CD4-positive, CD25-positive, alpha-beta regulatory T cell (primary cell): ENCODE data around the gene AZU1. TPM values are rescaled to one million over a fixed set of nuclear protein-coding genes. Genes with fewer than 3 reads are reported as not detected.

Source experiments
- ATAC-seq, 2 donors: fragments of 150-1000 bp; cut with Tn5 transposase; one replicate each; pipeline ENCODE4 v1.10.0; 2021; ENCODE audit warnings: low read depth in 2 of 2, moderate number of reproducible peaks in 2 of 2, moderate library complexity in 1 of 2
- DNase-seq, 3 donors: peaks; one replicate each; pipeline versions ENCODE4 v3.0.0 to v3.0.0-alpha.2; 2012 to 2022; ENCODE audit warnings: mixed read lengths in 1 of 3
- H3K27ac ChIP-seq: one replicate; pipeline ENCODE4 v1.7.0; 2013; ENCODE audit warnings: mild to moderate bottlenecking, low read length; ENCODE audit not compliant: insufficient read depth, poor library complexity, severe bottlenecking
- H3K27me3 ChIP-seq: one replicate; pipeline ENCODE4 v1.7.0; 2013; ENCODE audit warnings: low read length; ENCODE audit not compliant: control insufficient read depth, insufficient read depth
- H3K36me3 ChIP-seq: one replicate; pipeline ENCODE4 v1.7.0; 2013; ENCODE audit warnings: mild to moderate bottlenecking, low read length, moderate library complexity; ENCODE audit not compliant: control insufficient read depth, insufficient read depth
- H3K4me1 ChIP-seq: 2 replicates; pipeline ENCODE4 v1.7.0; 2013; ENCODE audit warnings: mild to moderate bottlenecking, low read length; ENCODE audit not compliant: insufficient read depth, control insufficient read depth, poor library complexity, severe bottlenecking
- H3K4me3 ChIP-seq: one replicate; pipeline ENCODE4 v1.7.0; 2013; ENCODE audit warnings: low read depth, mild to moderate bottlenecking, low read length, moderate library complexity
- H3K9me3 ChIP-seq, 2 experiments: 1 replicate in 1 of 2; 2 replicates in 1 of 2; pipeline ENCODE4 v1.7.0; 2013; ENCODE audit warnings: low read length in 2 of 2, mild to moderate bottlenecking in 1 of 2, moderate library complexity in 1 of 2; ENCODE audit not compliant: control insufficient read depth in 2 of 2
- H3K27ac Mint-ChIP-seq, 3 donors: one replicate each; pipeline ENCODE4 v1.8.0; 2020 to 2022; ENCODE audit warnings: mild to moderate bottlenecking in 3 of 3, mixed read lengths in 3 of 3, moderate library complexity in 2 of 3
- H3K27me3 Mint-ChIP-seq: one replicate; pipeline ENCODE4 v1.8.0; 2022; ENCODE audit warnings: mild to moderate bottlenecking, mixed read lengths
- H3K36me3 Mint-ChIP-seq: one replicate; pipeline ENCODE4 v1.8.0; 2020; ENCODE audit warnings: mixed read lengths
- H3K4me1 Mint-ChIP-seq, 4 donors: one replicate each; pipeline ENCODE4 v1.8.0; 2020 to 2022; ENCODE audit warnings: mixed read lengths in 4 of 4, mild to moderate bottlenecking in 1 of 4
- H3K4me3 Mint-ChIP-seq, 4 donors: one replicate each; pipeline ENCODE4 v1.8.0; 2020 to 2022; ENCODE audit warnings: mild to moderate bottlenecking in 4 of 4, mixed read lengths in 4 of 4, moderate library complexity in 3 of 4
- H3K9me3 Mint-ChIP-seq, 7 donors: one replicate each; pipeline ENCODE4 v1.8.0; 2020 to 2022; ENCODE audit warnings: mixed read lengths in 7 of 7, mild to moderate bottlenecking in 3 of 7, moderate library complexity in 2 of 7
- polyA plus RNA-seq, 4 donors: library from polyadenylated mRNA; unstranded; fragments of 300-500 nt; fragmentation: Illumina TruSeq; gene quantifications; one replicate each; pipeline ENCODE4 v1.2.3, GENCODE V29; 2021
- total RNA-seq: library from RNA; stranded (reverse); gene quantifications from one replicate; pipeline ENCODE4 v1.2.3, GENCODE V29; 2022

AZU1 gene
- total and polyA plus RNA-seq, 5 donors from 2014 or later: 0.59 TPM; not detected in 4

DNA sequence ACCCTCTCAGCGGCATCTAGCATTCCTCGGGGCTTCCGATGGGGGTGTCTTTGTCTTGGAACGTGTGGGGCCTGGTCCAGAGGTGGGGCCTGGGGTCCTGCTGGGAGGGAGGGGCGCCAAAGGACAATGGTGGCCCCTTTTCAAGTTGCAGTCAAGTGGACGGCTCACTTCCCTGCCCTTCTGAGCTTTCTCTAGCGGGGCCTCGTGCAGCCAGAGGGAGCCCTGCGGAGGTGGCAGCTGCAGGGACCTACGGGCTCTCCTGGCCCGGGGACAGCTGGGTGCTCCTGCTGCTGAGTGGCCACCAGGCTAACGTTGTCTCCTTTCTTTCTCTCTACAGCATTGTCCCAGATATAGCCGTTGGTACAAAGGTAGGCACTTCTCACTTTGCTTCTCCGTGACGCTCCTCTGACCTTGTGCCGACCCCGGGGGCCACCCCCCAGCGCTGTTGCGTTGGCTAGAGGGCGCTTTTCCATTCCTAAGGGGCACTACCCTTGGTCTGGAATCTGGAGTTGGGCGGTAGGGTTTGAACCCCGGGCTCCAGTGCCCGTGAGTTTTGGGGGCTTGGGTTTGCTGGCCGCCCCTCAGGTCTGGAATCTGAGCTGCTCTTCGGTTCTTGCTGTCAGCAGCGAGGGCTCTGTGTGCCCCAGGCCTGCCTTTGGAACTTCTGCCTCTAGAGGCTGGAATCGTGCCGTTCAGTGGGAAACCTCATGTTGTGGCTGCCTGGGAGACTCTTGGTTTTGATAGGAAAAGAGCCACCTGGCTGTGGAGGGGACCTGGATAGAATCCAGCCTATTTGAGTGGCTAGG is 28.4 kb upstream of the AZU1 start:
- Mint-ChIP-seq H3K9me3 (peaks cover 0 to 2% (median 0%) of the 10 kb centered on the region in 7 donors), H3K36me3 (peaks cover 16% of the 10 kb centered on the region), H3K4me3 (peak overlapping the region; percentile 82 to 93 (median 90)), H3K4me1 (peaks cover 0 to 58% (median 22%) of the 10 kb centered on the region in 4 donors), H3K27me3 (peaks cover 4% of the 10 kb centered on the region), H3K27ac (peak overlapping the region; percentile 85 to 96 (median 88))
- ATAC-seq (no peak), DNase-seq (peak in 1 of 3 donors; percentile 28)
- peaks cover 16% of the 10 kb centered on the region for H3K36me3 ChIP-seq
- H3K27ac ChIP-seq: peak overlapping the region; percentile 80
- H3K4me1 ChIP-seq: peaks cover 61% of the 10 kb centered on the region
- no peaks in the 10 kb centered on the region for H3K9me3 ChIP-seq
- no peaks in the 10 kb centered on the region for H3K27me3 ChIP-seq
- H3K4me3 ChIP-seq: peak overlapping the region; percentile 79

DNA sequence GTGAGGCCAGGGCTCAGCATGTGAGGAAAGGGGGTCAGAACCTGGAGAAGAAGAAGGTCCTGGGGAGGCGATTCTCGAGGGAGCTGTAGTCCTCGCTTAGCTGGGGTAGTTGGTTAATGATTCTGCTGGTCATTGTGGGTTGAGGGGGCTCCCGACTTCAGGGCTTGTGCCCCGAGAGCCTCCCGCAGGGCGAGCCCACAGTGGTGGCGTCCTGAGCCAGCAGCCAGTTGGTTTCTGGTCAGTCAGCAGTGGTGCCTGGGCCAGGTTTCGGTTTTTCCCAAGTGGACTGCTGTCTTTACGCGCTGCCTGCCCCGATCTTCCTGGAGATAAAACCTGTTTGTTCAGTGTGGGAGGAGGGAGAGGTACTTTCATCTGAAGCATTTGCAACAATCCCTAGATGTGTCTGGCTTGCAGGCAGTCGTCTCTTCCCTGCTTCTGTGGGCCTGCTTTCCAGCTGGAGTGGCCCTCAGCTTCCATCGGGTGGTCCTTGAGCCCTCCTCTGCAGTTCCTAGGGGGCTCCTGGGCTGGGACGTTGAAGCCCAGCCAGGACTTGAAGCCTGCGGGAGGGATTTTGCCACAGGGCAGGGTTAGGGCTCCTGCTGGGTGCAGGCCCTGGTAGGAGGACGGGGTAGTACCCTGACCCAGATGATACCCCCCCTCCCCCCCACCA is 27.1 kb upstream of the AZU1 start:
- Histone ChIP-seq H3K9me3 (no peaks in the 10 kb centered on the region), H3K27ac (peak overlapping the region; percentile 80), H3K4me3 (peak overlapping the region; percentile 26), H3K36me3 (peaks cover 27% of the 10 kb centered on the region), H3K27me3 (no peaks in the 10 kb centered on the region), H3K4me1 (peaks cover 61% of the 10 kb centered on the region)
- H3K27me3 Mint-ChIP-seq: peaks cover 4% of the 10 kb centered on the region
- H3K4me1 Mint-ChIP-seq: peaks cover 0 to 58% (median 22%) of the 10 kb centered on the region in 4 donors
- DNase-seq (no peak), ATAC-seq (no peak)
- H3K27ac Mint-ChIP-seq: peak overlapping the region; percentile 66 to 96 (median 88)
- peaks cover 0 to 2% (median 0%) of the 10 kb centered on the region in 7 donors for H3K9me3 Mint-ChIP-seq
- H3K4me3 Mint-ChIP-seq: peak overlapping the region; percentile 82 to 93 (median 90)
- peaks cover 16% of the 10 kb centered on the region for H3K36me3 Mint-ChIP-seq

DNA sequence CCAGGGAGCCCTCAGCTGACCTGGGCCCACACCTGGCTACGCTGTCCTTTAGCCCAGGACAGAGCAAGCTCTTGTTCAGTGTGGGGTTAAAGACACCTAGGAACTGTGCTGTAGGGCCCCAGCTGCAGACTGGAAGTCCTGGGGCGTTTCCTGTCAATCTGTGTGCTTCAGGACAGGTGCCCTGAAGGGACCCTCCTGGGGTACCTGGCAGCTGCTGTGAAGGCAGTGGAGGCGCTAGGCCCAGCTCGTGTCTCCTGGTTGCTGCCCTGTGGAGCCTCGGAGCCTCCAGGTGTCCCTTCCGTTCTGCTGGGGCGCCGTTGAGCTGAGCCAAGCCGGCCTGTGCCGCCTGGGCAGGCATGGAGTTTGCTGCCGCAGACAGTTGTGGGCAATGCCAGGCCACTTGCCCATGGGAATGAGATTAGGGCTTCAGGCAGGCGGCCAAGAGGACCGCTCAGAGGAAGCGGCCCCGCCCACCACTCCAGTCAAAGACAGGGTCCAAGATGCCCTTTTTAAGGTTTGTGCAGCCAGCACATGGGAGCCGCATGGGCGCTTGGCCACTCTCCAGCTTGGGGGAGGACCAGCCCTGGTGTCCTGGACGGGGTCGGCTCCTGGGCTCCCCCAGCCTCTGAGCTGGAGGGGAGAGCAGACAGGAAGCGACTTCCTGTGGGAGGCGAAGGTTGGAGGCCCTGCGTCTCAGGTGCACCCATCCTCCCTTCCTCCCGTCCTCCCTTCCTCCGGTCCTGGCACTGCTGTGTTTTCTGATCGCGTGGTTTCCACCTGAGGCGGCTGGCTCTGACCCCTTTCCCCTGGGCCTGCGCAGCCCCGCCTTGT is 26.4 kb upstream of the AZU1 start:
- H3K4me1 Mint-ChIP-seq: peaks cover 0 to 58% (median 22%) of the 10 kb centered on the region in 4 donors
- Histone ChIP-seq H3K9me3 (no peaks in the 10 kb centered on the region), H3K4me3 (peak overlapping the region; percentile 19), H3K27ac (peak overlapping the region; percentile 80), H3K4me1 (peaks cover 60% of the 10 kb centered on the region), H3K27me3 (no peaks in the 10 kb centered on the region), H3K36me3 (peaks cover 30% of the 10 kb centered on the region)
- ATAC-seq: no peak
- H3K9me3 Mint-ChIP-seq: peaks cover 0 to 2% (median 0%) of the 10 kb centered on the region in 7 donors
- H3K27ac Mint-ChIP-seq: peak overlapping the region; percentile 60 to 65 (median 64)
- peak in 1 of 3 donors; percentile 56 for DNase-seq
- peaks cover 16% of the 10 kb centered on the region for H3K36me3 Mint-ChIP-seq
- H3K27me3 Mint-ChIP-seq: peaks cover 4% of the 10 kb centered on the region
- peak overlapping the region; percentile 67 to 82 (median 78) for H3K4me3 Mint-ChIP-seq

DNA sequence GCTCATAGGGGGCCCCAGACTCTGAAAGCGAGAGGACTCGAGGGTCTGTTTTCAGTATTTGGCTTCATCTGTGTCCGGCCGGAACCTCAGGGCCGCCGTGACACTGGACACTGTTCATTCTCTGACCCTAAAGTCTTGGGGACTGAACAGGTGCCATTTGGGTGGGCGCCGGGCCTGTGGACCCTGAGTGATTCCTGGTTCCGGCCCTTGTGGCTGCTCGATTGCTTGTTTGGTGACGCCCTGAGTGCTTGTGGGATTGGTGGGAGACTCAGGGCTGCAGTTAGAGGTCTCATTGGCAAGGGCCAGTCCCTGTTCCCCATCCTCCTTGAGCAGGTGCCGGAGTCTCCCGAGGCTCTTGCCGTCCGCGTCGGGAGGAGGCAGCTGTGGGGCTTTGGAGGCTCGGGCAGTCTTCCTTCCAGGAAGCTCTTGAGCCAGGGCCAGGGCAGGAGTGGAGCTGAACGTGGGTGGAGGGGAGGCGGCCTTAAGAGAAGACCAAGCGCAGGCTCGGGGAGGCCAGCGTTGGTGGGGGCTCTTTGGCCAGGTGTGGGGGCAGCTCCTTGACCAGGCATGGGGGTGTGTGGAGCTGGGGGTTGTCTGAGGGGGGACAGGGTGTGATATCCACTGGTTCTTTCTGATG is 25.7 kb upstream of the AZU1 start:
- H3K4me1 Mint-ChIP-seq: peaks cover 0 to 54% (median 18%) of the 10 kb centered on the region in 4 donors
- H3K27me3 Mint-ChIP-seq: peaks cover under 1% of the 10 kb centered on the region
- H3K36me3 ChIP-seq: peaks cover 36% of the 10 kb centered on the region
- ATAC-seq (no peak), DNase-seq (no peak)
- H3K36me3 Mint-ChIP-seq: peaks cover 16% of the 10 kb centered on the region
- peak overlapping the region in 1 of 3 donors; percentile 60 for H3K27ac Mint-ChIP-seq
- no peaks in the 10 kb centered on the region for H3K9me3 ChIP-seq
- no peak overlapping the region for H3K4me3 ChIP-seq
- peak overlapping the region; percentile 80 for H3K27ac ChIP-seq
- H3K4me3 Mint-ChIP-seq: peak overlapping the region; percentile 61 to 82 (median 72)
- no peaks in the 10 kb centered on the region for H3K27me3 ChIP-seq
- H3K9me3 Mint-ChIP-seq: peaks cover 0 to 2% (median 0%) of the 10 kb centered on the region in 7 donors
- peaks cover 55% of the 10 kb centered on the region for H3K4me1 ChIP-seq

DNA sequence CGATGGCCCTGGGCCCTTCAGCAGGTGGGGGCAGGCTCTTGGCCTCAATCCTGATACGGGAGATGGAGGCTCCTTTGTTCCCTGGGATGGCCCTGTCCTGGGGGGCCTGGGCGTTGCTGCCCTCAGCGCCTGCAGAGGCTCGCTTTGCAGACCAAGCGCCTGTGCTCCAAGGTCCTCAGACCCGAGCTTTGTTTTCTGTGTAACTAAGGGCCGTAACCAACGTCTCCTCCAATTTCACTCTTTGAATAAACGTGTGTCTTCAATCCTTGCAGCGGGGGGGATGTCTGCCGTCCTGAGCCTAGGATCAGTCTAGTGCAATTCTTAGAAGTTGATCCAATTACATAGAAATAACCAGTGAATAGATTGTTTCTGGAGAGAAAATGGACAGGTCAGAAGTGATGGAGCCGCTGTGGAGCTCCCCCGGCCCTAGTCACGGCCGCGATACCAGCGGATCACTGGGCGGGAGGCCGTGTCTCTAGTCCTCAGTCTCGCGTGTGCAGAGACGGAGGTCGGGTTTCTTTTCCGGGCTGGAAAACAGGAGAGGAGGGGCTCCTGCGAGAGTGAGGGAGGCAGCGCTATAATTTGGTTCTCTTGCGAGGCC is 25.0 kb upstream of the AZU1 start:
- peaks cover 0 to 60% (median 21%) of the 10 kb centered on the region in 4 donors for H3K4me1 Mint-ChIP-seq
- Histone ChIP-seq H3K36me3 (peaks cover 42% of the 10 kb centered on the region), H3K4me1 (peaks cover 55% of the 10 kb centered on the region), H3K27ac (no peak overlapping the region), H3K4me3 (no peak overlapping the region), H3K9me3 (no peaks in the 10 kb centered on the region), H3K27me3 (no peaks in the 10 kb centered on the region)
- peak overlapping the region in 3 of 4 donors; percentile 39 to 82 (median 78) for H3K4me3 Mint-ChIP-seq
- H3K27ac Mint-ChIP-seq: no peak overlapping the region
- H3K9me3 Mint-ChIP-seq: peaks cover 0 to 2% (median 0%) of the 10 kb centered on the region in 7 donors
- ATAC-seq: no peak
- no peaks in the 10 kb centered on the region for H3K27me3 Mint-ChIP-seq
- H3K36me3 Mint-ChIP-seq: peaks cover 22% of the 10 kb centered on the region
- DNase-seq: no peak

DNA sequence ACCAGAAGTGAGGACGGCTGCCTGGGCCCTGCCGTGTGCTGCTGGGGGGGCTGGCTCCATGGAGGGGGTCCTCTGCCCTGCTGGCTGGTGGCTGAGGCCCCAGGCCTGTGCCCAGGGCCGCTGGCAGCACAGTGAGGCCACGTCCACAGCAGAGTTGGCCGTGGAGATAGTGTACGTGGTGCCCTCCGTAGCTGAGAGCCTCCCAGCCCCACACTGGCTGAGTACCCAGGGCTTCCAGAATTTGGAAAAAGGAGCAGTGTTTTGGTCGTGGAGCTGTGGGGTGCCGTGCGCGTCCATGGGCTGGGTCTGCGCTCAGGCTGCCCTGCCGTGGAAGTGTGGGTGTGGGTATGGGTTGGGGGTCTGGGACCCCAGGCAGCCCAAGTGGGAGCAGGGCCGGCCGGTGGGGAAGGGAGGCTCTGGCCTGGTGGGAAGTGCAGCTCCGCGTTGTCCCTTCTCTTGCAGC is 24.5 kb upstream of the AZU1 start:
- H3K27ac ChIP-seq: no peak overlapping the region
- H3K9me3 ChIP-seq: no peaks in the 10 kb centered on the region
- peaks cover 55% of the 10 kb centered on the region for H3K4me1 ChIP-seq
- no peak overlapping the region for H3K4me3 ChIP-seq
- no peaks in the 10 kb centered on the region for H3K27me3 Mint-ChIP-seq
- no peak for DNase-seq
- H3K4me1 Mint-ChIP-seq: peaks cover 0 to 64% (median 21%) of the 10 kb centered on the region in 4 donors
- H3K27me3 ChIP-seq: no peaks in the 10 kb centered on the region
- peak overlapping the region in 2 of 4 donors; percentile 33 to 41 for H3K4me3 Mint-ChIP-seq
- peak overlapping the region in 1 of 3 donors; percentile 20 for H3K27ac Mint-ChIP-seq
- H3K36me3 ChIP-seq: peaks cover 48% of the 10 kb centered on the region
- H3K9me3 Mint-ChIP-seq: peaks cover 0 to 2% (median 0%) of the 10 kb centered on the region in 7 donors
- no peak for ATAC-seq
- peaks cover 27% of the 10 kb centered on the region for H3K36me3 Mint-ChIP-seq
